GM18517 (cell line): ENCODE data around the gene SNAPIN.
"Not testable (repeated sequence)": the region's sequence is repeated elsewhere in the genome, so short reads cannot be mapped to it uniquely, and the experiment has no call there.

Experiments used
- ATAC-seq: cut with Tn5 transposase; IDR thresholded peaks from one replicate; pipeline ENCODE4 v1.9.1; 2021; ENCODE audit warnings: mild to moderate bottlenecking, moderate library complexity; ENCODE audit not compliant: unreplicated experiment

SNAPIN gene

GRCh38 chr1:153646672-153647345 lies 11.7 kb upstream of the SNAPIN start:
- ATAC-seq, result no peak

- no peak for ATAC-seq
Measured at GRCh38 chr1:153647346-153647714, 11.2 kb upstream of the SNAPIN start.

GRCh38 chr1:153648000-153648643 lies 10.4 kb upstream of the SNAPIN start:
- no peak for ATAC-seq

GRCh38 chr1:153649137-153649862 lies 9.2 kb upstream of the SNAPIN start:
- ATAC-seq, result no peak

GRCh38 chr1:153649863-153650235 lies 8.7 kb upstream of the SNAPIN start:
- no peak for ATAC-seq

- no peak for ATAC-seq
Measured at GRCh38 chr1:153651771-153652170, 6.7 kb upstream of the SNAPIN start.

GRCh38 chr1:153652805-153653500 lies 5.5 kb upstream of the SNAPIN start:
- no peak for ATAC-seq

GRCh38 chr1:153655333-153655732 lies 3.2 kb upstream of the SNAPIN start:
- no peak for ATAC-seq

- ATAC-seq, result no peak
Measured at GRCh38 chr1:153659175-153659534, 652 bp downstream of the SNAPIN start.

- no peak for ATAC-seq
Measured at GRCh38 chr1:153659656-153660055, 1.2 kb downstream of the SNAPIN start.

GRCh38 chr1:153661111-153661708 lies 2.7 kb downstream of the SNAPIN start:
- no peak for ATAC-seq

GRCh38 chr1:153662269-153662668 lies 3.8 kb downstream of the SNAPIN start:
- no peak for ATAC-seq

- no peak for ATAC-seq
Measured at GRCh38 chr1:153663211-153663610, 4.7 kb downstream of the SNAPIN start.

GRCh38 chr1:153667439-153667838 lies 8.9 kb downstream of the SNAPIN start:
- ATAC-seq, result no peak

GRCh38 chr1:153668672-153669071 lies 10.2 kb downstream of the SNAPIN start:
- ATAC-seq, result not testable (repeated sequence)

- no peak for ATAC-seq
Measured at GRCh38 chr1:153669606-153670005, 11.1 kb downstream of the SNAPIN start.

- ATAC-seq, result no peak
Measured at GRCh38 chr1:153670257-153670858, 11.9 kb downstream of the SNAPIN start.

- ATAC-seq, result peak; percentile 96
Measured at GRCh38 chr1:153670859-153671627, 12.5 kb downstream of the SNAPIN start, which contains the start of gene ILF2. Gene ILF2, minus strand, starts transcription at chr1:153670993. Its CDS starts 71 bp downstream, at chr1:153670922.

- ATAC-seq, result not testable (repeated sequence)
Measured at GRCh38 chr1:153671628-153672353, 13.3 kb downstream of the SNAPIN start.
